ENCODE results near the gene CCDC47. TPM values are rescaled to one million over a fixed set of nuclear protein-coding genes. Genes with fewer than 3 reads are reported as not detected.

The CCDC47 gene
- total RNA-seq, 1 experiment from 2014 or later, result 79.4 TPM

GRCh38 chr17:63703029-63703428 is 70.4 kb downstream of the CCDC47 start:
- no peak overlapping the region for H3K4ac ChIP-seq (ENCODE audit: low read depth, low read length)
- no peaks in the 10 kb centered on the region for H4K20me1 ChIP-seq (ENCODE audit: control insufficient read depth, insufficient read depth, insufficient read length)
- H2BK12ac ChIP-seq (ENCODE audit: insufficient read length, low read depth, low read length), result no peak overlapping the region
- H3K4me1 ChIP-seq (ENCODE audit: insufficient read depth, low read length), result no peaks in the 10 kb centered on the region; the same call in 1 of the 2 replicates
- no CpG with 5 or more reads among the region's 5 CpGs for WGBS (ENCODE audit: extremely low coverage, insufficient read length, low lambda C conversion rate)
- H2BK15ac ChIP-seq (ENCODE audit: low read depth, low read length), result no peak overlapping the region
- H3K27ac Mint-ChIP-seq, result peak overlapping the region in 1 of 3 experiments; percentile 39; a peak in 1 of 7 replicates
- H3K14ac ChIP-seq (ENCODE audit: insufficient read depth, low read length), result no peak overlapping the region
- peaks cover 20% of the 10 kb centered on the region for H3K23me2 ChIP-seq (ENCODE audit: insufficient read length, low read depth, low read length, poor library complexity, severe bottlenecking)
- DNase-seq, result no peak
- no peak overlapping the region for H3K23ac ChIP-seq (ENCODE audit: insufficient read length, low read depth, low read length)
- H3K9me3 ChIP-seq (ENCODE audit: control insufficient read depth, low read depth, low read length), result no peaks in the 10 kb centered on the region
- no peak overlapping the region for H2AK5ac ChIP-seq (ENCODE audit: insufficient read length, low read length)
- H4K8ac ChIP-seq (replicated peaks; ENCODE audit: insufficient read length, low read depth, low read length), result no peak overlapping the region
- no peak overlapping the region for H3T11ph ChIP-seq (ENCODE audit: low read length)
- peaks cover 5% of the 10 kb centered on the region for H3K27me3 Mint-ChIP-seq (ENCODE audit: low read depth)
- no peaks in the 10 kb centered on the region for H3K79me1 ChIP-seq (ENCODE audit: insufficient read depth, low read depth, low read length, poor library complexity, severe bottlenecking)
- H2BK20ac ChIP-seq (ENCODE audit: low read depth, low read length, poor library complexity, severe bottlenecking), result no peak overlapping the region
- no peak overlapping the region for H4K91ac ChIP-seq (ENCODE audit: insufficient read length, low read depth, low read length)
- no peak for TF ChIP-seq CTCF (conservative IDR thresholded peaks at IDR 0.05)
- no peak overlapping the region for H2BK5ac ChIP-seq (ENCODE audit: insufficient read length, low read length)
- no peak overlapping the region for H4K5ac ChIP-seq (ENCODE audit: insufficient read length, low read depth, low read length)
- H3K27me3 ChIP-seq (ENCODE audit: insufficient read depth, low read length), result no peaks in the 10 kb centered on the region
- H2BK120ac ChIP-seq (ENCODE audit: low read depth, low read length, poor library complexity, severe bottlenecking), result no peak overlapping the region
- H3K79me2 ChIP-seq (ENCODE audit: insufficient read depth, low read length), result no peaks in the 10 kb centered on the region
- H3K4me2 ChIP-seq (ENCODE audit: insufficient read depth, insufficient read length, low read length), result no peak overlapping the region
- H3K36me3 Mint-ChIP-seq (ENCODE audit: insufficient read depth in 1 of 3, low read depth in 3 of 3), result peaks cover 4 to 38% (median 22%) of the 10 kb centered on the region in 3 experiments
- H3K4me1 Mint-ChIP-seq, result peaks cover 20 to 26% of the 10 kb centered on the region in 2 experiments
- H3K4me3 Mint-ChIP-seq, result peak overlapping the region in 1 of 2 experiments; percentile 54; a peak in 2 of 5 replicates
- no peak overlapping the region for H3K18ac ChIP-seq (ENCODE audit: insufficient read length, low read depth, low read length)
- no peak overlapping the region for H3K9ac ChIP-seq (ENCODE audit: extremely low read depth, insufficient read length, low read length)
- H2AFZ ChIP-seq (ENCODE audit: low read length), result no peak overlapping the region
- no peaks in the 10 kb centered on the region for H3K9me3 Mint-ChIP-seq
- H3K56ac ChIP-seq (ENCODE audit: insufficient read length, low read depth, low read length), result no peak overlapping the region
- H3K27ac ChIP-seq (ENCODE audit: insufficient read length, low read depth, low read length), result no peak overlapping the region
